ENCODE measurements around the gene AGBL1.

AGBL1 gene

DNA sequence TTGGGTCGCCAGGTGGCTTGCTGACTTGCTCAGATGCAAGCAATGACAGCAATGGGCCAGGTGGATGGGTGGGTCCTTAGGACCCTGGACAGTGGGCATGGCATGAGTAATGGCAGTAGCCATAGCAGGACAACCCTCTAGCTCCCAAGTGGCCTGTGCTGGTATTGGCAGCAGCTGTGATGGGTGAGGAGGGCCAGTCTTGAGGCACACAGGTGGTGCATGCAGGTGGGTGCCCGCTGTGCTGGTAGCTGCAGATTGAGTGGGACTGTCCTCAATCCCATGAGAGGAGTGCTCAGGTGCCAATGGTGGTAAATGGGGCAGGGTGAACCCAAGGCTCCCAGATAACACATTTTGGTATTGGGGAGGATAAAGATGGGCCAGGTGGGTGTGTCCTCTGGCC lies 24.2 kb downstream of the AGBL1 start:
- ATAC-seq (ENCODE audit: insufficient read depth, low read depth) (no peak), DNase-seq (no peak)
- H3K27me3 ChIP-seq (ENCODE audit: insufficient read depth, low read length, poor library complexity), result no peaks in the 10 kb centered on the region
- no peak overlapping the region for H3K9ac ChIP-seq (ENCODE audit: low read depth, low read length)
- H3K9me3 ChIP-seq (ENCODE audit: insufficient read depth, low read length, severe bottlenecking), result no peaks in the 10 kb centered on the region
- no peaks in the 10 kb centered on the region for H3K79me2 ChIP-seq (ENCODE audit: insufficient read depth, low read length)
- no peak overlapping the region for H2AFZ ChIP-seq (ENCODE audit: low read depth, low read length)
- no peak overlapping the region for H3K27ac ChIP-seq (ENCODE audit: low read length)
- H3K4me1 ChIP-seq (ENCODE audit: insufficient read depth, low read length), result peaks cover 16% of the 10 kb centered on the region
- no peak overlapping the region for H3K4me2 ChIP-seq (ENCODE audit: insufficient read depth, low read length)
- no peaks in the 10 kb centered on the region for H3K36me3 ChIP-seq (ENCODE audit: insufficient read depth, low read length)
- TF ChIP-seq, protein P1, sequence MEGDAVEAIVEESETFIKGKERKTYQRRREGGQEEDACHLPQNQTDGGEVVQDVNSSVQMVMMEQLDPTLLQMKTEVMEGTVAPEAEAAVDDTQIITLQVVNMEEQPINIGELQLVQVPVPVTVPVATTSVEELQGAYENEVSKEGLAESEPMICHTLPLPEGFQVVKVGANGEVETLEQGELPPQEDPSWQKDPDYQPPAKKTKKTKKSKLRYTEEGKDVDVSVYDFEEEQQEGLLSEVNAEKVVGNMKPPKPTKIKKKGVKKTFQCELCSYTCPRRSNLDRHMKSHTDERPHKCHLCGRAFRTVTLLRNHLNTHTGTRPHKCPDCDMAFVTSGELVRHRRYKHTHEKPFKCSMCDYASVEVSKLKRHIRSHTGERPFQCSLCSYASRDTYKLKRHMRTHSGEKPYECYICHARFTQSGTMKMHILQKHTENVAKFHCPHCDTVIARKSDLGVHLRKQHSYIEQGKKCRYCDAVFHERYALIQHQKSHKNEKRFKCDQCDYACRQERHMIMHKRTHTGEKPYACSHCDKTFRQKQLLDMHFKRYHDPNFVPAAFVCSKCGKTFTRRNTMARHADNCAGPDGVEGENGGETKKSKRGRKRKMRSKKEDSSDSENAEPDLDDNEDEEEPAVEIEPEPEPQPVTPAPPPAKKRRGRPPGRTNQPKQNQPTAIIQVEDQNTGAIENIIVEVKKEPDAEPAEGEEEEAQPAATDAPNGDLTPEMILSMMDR (IDR thresholded peaks at IDR 0.05; ENCODE audit: borderline replicate concordance, extremely low read depth, low read length, poor library complexity, severe bottlenecking), result no peak
- no peak for TF ChIP-seq EZH2 (IDR thresholded peaks at IDR 0.05; ENCODE audit: borderline replicate concordance, low read depth, low read length, severe bottlenecking)
- H4K20me1 ChIP-seq (ENCODE audit: insufficient read depth, low read length), result no peaks in the 10 kb centered on the region
- no peak overlapping the region for H3K4me3 ChIP-seq (ENCODE audit: low read depth in 1 of 2, low read length in 2 of 2)

DNA sequence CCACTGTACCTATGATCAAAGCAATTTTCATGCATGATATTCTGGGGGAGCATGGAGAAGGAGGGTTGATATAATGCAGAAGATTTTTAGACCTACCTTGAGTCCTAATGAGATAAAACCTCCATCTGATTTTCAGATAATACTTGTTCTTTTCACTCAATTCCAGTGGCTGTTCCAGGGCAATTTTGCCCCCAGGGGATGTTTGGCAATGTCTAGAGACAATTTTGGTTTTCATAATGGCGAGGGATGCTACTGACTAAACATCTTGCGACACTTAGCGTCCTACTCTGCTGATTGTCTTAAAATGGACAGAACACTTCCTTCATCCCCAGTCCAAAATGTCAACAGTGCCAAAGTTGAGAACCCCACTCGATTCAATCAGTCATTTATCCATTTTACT lies 26.6 kb downstream of the AGBL1 start:
- H3K4me3 ChIP-seq (ENCODE audit: low read depth in 1 of 2, low read length in 2 of 2), result no peak overlapping the region
- H3K9me3 ChIP-seq (ENCODE audit: insufficient read depth, low read length, severe bottlenecking), result no peaks in the 10 kb centered on the region
- no peak overlapping the region for H2AFZ ChIP-seq (ENCODE audit: low read depth, low read length)
- H3K9ac ChIP-seq (ENCODE audit: low read depth, low read length), result no peak overlapping the region
- peaks cover 13% of the 10 kb centered on the region for H3K4me1 ChIP-seq (ENCODE audit: insufficient read depth, low read length)
- no peaks in the 10 kb centered on the region for H4K20me1 ChIP-seq (ENCODE audit: insufficient read depth, low read length)
- ATAC-seq (ENCODE audit: insufficient read depth, low read depth), result no peak
- no peak overlapping the region for H3K27ac ChIP-seq (ENCODE audit: low read length)
- DNase-seq, result no peak
- H3K4me2 ChIP-seq (ENCODE audit: insufficient read depth, low read length), result no peak overlapping the region
- H3K36me3 ChIP-seq (ENCODE audit: insufficient read depth, low read length), result no peaks in the 10 kb centered on the region
- H3K27me3 ChIP-seq (ENCODE audit: insufficient read depth, low read length, poor library complexity), result no peaks in the 10 kb centered on the region
- TF ChIP-seq, protein P1 (IDR thresholded peaks at IDR 0.05; ENCODE audit: borderline replicate concordance, extremely low read depth, low read length, poor library complexity, severe bottlenecking), result no peak
- no peak for TF ChIP-seq EZH2 (IDR thresholded peaks at IDR 0.05; ENCODE audit: borderline replicate concordance, low read depth, low read length, severe bottlenecking)
- no peaks in the 10 kb centered on the region for H3K79me2 ChIP-seq (ENCODE audit: insufficient read depth, low read length)

DNA sequence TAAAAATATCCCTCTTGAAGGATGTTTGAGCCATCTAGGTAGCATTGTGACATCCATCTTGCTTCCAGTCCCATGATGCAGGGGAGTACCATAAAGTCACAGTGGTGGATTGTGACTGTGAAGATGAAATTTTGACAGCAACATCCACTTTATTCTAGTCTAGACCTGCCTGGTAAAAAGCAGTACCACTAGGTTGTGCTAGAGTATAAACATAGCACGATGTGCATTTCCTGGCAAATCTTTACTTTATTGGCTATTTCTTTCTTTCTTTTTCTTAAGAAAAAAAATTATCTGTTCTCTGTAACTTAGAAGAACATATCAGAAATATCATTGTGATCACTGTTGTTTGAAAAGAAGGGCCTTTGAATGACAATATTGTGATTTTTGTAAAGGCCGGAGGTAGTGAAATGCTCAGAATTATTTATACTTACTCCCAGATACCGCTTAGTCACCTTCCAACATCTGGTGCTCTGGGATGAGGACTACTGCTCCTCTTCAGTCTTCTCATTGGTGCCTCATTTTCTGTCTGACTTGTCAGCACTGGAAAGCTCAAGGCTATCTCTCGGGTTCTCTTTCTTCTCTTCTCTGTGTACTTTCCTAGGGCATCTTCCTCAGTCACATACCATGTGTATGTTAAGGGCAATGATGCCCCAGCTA lies 35.6 kb downstream of the AGBL1 start:
- H2AFZ ChIP-seq (ENCODE audit: low read depth, low read length), result no peak overlapping the region
- H3K9me3 ChIP-seq (ENCODE audit: insufficient read depth, low read length, severe bottlenecking), result no peaks in the 10 kb centered on the region
- no peaks in the 10 kb centered on the region for H4K20me1 ChIP-seq (ENCODE audit: insufficient read depth, low read length)
- TF ChIP-seq EZH2 (IDR thresholded peaks at IDR 0.05; ENCODE audit: borderline replicate concordance, low read depth, low read length, severe bottlenecking), result no peak
- TF ChIP-seq, protein P1 (IDR thresholded peaks at IDR 0.05; ENCODE audit: borderline replicate concordance, extremely low read depth, low read length, poor library complexity, severe bottlenecking), result peak; percentile 55
- no peak overlapping the region for H3K27ac ChIP-seq (ENCODE audit: low read length)
- DNase-seq, result no peak
- no peaks in the 10 kb centered on the region for H3K79me2 ChIP-seq (ENCODE audit: insufficient read depth, low read length)
- H3K9ac ChIP-seq (ENCODE audit: low read depth, low read length), result no peak overlapping the region
- no peak for ATAC-seq (ENCODE audit: insufficient read depth, low read depth)
- H3K4me1 ChIP-seq (ENCODE audit: insufficient read depth, low read length), result no peaks in the 10 kb centered on the region
- H3K36me3 ChIP-seq (ENCODE audit: insufficient read depth, low read length), result no peaks in the 10 kb centered on the region
- H3K4me3 ChIP-seq (ENCODE audit: low read depth in 1 of 2, low read length in 2 of 2), result no peak overlapping the region
- H3K4me2 ChIP-seq (ENCODE audit: insufficient read depth, low read length), result no peak overlapping the region
- H3K27me3 ChIP-seq (ENCODE audit: insufficient read depth, low read length, poor library complexity), result no peaks in the 10 kb centered on the region

Measured in DND-41 (cell line).